ENCODE results near the gene PCDH12.
"Not testable (repeated sequence)": the region's sequence is repeated elsewhere in the genome, so short reads cannot be mapped to it uniquely, and the experiment has no call there.

Gene PCDH12

DNA sequence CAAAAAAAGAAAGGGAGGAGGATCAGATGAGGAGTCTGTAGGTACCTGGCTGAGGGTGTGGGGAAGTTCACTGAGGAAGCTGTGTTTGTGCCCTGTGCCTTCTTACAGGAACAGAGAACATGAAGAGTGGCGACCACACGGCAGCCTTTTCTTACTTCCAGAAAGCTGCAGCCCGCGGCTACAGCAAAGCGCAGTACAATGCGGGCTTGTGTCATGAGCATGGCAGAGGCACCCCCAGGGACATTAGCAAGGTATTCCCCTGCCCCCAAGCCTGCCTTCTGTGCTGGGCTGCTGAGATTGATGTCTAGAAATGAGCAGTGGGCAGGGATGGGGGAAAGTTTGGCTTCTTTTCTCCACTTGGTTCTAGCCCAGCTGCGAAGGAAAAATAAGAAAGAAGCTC lies 24.9 kb downstream of the PCDH12 start:
- H3K4me3 ChIP-seq (ENCODE audit: low read depth, low read length), result no peak overlapping the region
- in situ Hi-C loops (cut with HindIII; ENCODE audit: low sequenced_read_pairs), result no loop called here
- TF ChIP-seq, protein P1, sequence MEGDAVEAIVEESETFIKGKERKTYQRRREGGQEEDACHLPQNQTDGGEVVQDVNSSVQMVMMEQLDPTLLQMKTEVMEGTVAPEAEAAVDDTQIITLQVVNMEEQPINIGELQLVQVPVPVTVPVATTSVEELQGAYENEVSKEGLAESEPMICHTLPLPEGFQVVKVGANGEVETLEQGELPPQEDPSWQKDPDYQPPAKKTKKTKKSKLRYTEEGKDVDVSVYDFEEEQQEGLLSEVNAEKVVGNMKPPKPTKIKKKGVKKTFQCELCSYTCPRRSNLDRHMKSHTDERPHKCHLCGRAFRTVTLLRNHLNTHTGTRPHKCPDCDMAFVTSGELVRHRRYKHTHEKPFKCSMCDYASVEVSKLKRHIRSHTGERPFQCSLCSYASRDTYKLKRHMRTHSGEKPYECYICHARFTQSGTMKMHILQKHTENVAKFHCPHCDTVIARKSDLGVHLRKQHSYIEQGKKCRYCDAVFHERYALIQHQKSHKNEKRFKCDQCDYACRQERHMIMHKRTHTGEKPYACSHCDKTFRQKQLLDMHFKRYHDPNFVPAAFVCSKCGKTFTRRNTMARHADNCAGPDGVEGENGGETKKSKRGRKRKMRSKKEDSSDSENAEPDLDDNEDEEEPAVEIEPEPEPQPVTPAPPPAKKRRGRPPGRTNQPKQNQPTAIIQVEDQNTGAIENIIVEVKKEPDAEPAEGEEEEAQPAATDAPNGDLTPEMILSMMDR (IDR thresholded peaks at IDR 0.05; ENCODE audit: low read depth, low read length, missing control alignments), result no peak
- DNase-seq (ENCODE audit: low read depth), result no peak

DNA sequence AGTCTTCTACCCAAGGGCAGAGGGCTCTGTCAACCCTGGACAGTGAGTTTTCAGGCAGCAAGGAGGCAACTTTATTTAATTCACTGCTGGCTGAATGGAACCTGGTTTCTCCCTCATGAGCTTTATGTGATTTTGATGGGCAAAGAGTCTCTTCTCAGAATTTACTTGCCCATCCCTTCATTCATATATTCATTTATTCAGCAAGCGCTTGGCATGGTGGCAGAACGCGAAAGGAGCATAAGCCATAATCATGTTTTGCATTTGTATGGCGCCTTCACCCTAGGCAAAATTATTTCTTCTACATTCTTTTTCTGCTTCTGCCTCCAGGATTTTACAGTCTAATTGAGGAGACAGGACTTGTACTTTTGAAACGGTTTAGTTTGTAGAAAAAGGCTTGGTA lies 26.3 kb downstream of the PCDH12 start:
- TF ChIP-seq, protein P1 (IDR thresholded peaks at IDR 0.05; ENCODE audit: low read depth, low read length, missing control alignments), result no peak
- in situ Hi-C loops (cut with HindIII; ENCODE audit: low sequenced_read_pairs), result no loop called here
- no peak overlapping the region for H3K4me3 ChIP-seq (ENCODE audit: low read depth, low read length)
- no peak for DNase-seq (ENCODE audit: low read depth)

DNA sequence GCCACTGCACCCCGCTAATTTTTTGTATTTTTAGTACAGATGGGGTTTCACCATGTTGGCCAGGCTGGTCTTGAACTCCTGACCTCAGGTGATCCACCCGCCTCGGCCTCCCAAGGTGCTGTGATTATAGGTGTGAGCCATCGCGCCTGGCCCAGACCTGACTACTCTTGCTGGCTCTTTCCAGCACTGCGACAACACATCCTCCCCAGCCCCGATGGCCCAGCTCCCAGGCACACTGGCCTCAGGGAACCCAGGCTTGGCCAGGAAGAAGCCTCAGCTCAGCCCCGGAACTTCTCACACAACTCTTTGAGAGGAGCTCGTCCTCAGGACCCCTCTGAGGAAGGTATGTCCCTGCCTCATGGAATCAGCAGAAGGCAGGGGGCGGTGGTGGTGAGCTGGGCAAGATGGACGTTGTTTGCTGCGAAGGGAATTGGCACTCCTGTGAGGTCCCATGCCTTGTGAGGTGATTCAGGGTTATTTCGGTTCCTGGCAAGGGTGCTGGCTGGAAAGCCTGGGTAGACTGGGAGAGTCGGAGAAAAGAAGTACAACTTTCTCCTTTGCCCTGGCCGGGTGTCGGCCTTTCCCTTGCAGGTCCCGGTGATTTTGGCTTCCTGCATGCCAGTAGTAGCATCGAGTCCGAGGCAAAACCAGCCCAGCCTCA lies 28.5 kb downstream of the PCDH12 start:
- in situ Hi-C loops (cut with HindIII; ENCODE audit: low sequenced_read_pairs), result no loop called here
- H3K4me3 ChIP-seq (ENCODE audit: low read depth, low read length), result no peak overlapping the region
- no peak for DNase-seq (ENCODE audit: low read depth)
- TF ChIP-seq, protein P1 (IDR thresholded peaks at IDR 0.05; ENCODE audit: low read depth, low read length, missing control alignments), result no peak

- no peak for DNase-seq (ENCODE audit: low read depth)
- TF ChIP-seq, protein P1 (IDR thresholded peaks at IDR 0.05; ENCODE audit: low read depth, low read length, missing control alignments), result no peak
- no peak overlapping the region for H3K4me3 ChIP-seq (ENCODE audit: low read depth, low read length)
- in situ Hi-C loops (cut with HindIII; ENCODE audit: low sequenced_read_pairs), result no loop called here
These were observed 30.0 kb downstream of the PCDH12 start for GRCh38 chr5:141928051-141928450.

- no peak overlapping the region for H3K4me3 ChIP-seq (ENCODE audit: low read depth, low read length)
- in situ Hi-C loops (cut with HindIII; ENCODE audit: low sequenced_read_pairs), result no loop called here
- TF ChIP-seq, protein P1 (IDR thresholded peaks at IDR 0.05; ENCODE audit: low read depth, low read length, missing control alignments), result no peak
- no peak for DNase-seq (ENCODE audit: low read depth)
These were observed 31.6 kb downstream of the PCDH12 start for GRCh38 chr5:141926434-141926833.

DNA sequence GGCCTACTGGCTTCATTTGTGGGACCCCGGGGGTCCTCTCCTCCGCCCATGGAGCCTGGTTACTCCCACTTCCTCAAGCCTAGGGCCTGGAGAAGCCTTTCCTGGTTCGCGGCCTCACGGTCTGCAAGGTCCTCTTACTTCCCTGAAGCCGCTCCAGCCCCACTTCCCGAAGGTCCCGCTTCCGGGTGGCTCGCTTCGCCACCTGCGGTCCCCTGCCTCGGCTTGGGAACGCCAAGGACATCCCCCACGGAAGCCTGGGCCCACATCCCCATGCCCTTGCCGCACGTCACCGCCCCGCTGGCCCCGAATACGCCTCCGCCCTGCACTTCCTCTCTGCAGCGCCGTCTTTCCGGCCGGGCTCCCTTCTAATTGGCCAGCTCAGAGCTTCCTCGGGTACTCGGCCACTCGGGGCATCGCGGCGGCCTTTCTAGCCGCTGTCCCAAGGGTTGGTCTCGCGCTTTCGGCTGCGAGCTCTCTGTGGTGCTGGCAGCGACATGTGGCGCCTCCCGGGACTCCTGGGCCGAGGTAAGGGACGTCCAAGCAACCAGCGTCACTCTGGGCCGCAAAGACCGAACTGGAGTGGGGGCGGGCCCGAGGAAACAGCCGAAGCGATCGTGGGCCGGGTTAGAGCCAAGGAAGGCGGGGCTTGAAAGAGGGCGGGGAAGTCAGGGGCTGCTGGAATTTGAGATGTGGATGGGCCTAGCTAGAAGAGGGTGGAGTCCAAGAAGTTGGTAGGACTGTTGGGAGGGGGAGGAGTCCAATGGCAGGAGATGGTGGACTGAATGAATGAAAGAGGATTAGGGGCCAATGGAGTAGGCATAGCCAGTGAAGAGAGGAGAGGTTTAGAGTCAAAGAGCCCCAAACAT lies 34.3 kb downstream of the PCDH12 start, which contains the start of gene DELE1:
Gene DELE1, plus strand, starts transcription at position 424 of the 866 bp plus-strand sequence. Its CDS starts 71 bp downstream, at position 495.
- in situ Hi-C loops (cut with HindIII; ENCODE audit: low sequenced_read_pairs), result no loop called here
- DNase-seq (ENCODE audit: low read depth), result peak; percentile 80
- TF ChIP-seq, protein P1 (IDR thresholded peaks at IDR 0.05; ENCODE audit: low read depth, low read length, missing control alignments), result no peak
- H3K4me3 ChIP-seq (ENCODE audit: low read depth, low read length), result peak within 1 kb of the TSS; percentile 71

DNA sequence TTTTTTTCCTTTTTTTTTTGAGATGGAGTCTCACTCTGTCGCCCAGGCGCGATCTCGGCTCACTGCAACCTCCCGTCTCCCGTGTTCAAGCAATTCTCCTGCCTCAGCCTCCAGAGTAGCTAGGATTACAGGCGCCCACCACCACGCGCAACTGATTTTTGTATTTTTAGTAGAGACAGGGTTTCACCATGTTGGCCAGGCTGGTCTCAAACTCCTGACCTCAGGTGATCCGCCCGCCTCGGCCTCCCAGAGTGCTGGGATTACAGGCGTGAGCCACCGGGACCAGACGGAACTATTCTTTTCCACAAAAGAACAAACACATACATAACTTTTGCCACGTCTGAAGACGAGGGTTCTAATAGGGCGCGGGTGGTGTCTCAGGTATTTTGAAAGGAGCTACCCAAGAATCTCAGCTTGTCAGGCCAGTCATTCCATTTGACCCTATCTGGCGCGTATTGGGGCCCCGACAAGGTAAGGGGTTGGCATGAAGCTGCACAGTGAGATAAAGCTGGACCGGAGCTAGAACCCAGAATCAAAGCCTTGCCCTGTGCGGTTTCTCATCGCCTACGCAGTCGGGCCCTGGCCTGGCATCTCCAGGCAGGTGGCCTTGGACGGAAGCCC lies 35.1 kb downstream of the PCDH12 start:
- in situ Hi-C loops (cut with HindIII; ENCODE audit: low sequenced_read_pairs); DNase-seq (ENCODE audit: low read depth): not testable (repeated sequence)
- H3K4me3 ChIP-seq (ENCODE audit: low read depth, low read length), result peak overlapping the region; percentile 71
